ENCODE results near the gene MAF.

DNA sequence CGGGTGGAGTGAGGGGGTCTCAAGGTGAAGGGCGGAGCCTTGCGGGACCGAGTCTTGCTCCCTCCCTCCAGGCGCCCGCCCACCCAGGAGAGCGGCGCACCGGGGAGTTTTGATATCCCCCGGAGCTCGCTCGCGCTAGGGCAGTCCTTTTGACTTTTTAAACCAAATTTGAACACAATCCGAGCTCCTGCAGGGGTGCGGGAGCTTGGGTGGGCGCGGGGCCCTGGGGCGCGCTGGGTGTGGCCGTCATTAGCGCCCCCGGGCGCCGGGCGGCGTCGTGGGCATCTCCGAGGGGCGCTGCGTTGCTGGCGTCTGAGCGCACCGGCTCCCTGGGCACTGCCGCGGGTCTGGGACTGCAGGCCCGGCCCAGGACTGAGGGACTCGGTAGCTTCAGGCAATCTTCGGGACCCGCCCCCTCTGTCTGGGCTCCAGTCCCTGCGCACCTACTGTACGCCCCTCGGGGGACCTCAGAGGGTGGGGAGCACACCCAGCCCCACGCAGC is 10.9 kb downstream of the MAF start:
- TF ChIP-seq, protein P1, sequence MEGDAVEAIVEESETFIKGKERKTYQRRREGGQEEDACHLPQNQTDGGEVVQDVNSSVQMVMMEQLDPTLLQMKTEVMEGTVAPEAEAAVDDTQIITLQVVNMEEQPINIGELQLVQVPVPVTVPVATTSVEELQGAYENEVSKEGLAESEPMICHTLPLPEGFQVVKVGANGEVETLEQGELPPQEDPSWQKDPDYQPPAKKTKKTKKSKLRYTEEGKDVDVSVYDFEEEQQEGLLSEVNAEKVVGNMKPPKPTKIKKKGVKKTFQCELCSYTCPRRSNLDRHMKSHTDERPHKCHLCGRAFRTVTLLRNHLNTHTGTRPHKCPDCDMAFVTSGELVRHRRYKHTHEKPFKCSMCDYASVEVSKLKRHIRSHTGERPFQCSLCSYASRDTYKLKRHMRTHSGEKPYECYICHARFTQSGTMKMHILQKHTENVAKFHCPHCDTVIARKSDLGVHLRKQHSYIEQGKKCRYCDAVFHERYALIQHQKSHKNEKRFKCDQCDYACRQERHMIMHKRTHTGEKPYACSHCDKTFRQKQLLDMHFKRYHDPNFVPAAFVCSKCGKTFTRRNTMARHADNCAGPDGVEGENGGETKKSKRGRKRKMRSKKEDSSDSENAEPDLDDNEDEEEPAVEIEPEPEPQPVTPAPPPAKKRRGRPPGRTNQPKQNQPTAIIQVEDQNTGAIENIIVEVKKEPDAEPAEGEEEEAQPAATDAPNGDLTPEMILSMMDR (IDR thresholded peaks at IDR 0.05): no peak
- no peak for TF ChIP-seq POLR2A (IDR thresholded peaks at IDR 0.05)

All from body of pancreas (tissue), 4 donors.